ENCODE data around the gene EIF4B. TPM values are rescaled to one million over a fixed set of nuclear protein-coding genes. Genes with fewer than 3 reads are reported as not detected.

EIF4B gene
- total and polyA plus RNA-seq, 2 of the 13 experiments (the other 11 are each of a cell fraction or from before 2014, with no cell fraction given): 416 to 548 TPM

DNA sequence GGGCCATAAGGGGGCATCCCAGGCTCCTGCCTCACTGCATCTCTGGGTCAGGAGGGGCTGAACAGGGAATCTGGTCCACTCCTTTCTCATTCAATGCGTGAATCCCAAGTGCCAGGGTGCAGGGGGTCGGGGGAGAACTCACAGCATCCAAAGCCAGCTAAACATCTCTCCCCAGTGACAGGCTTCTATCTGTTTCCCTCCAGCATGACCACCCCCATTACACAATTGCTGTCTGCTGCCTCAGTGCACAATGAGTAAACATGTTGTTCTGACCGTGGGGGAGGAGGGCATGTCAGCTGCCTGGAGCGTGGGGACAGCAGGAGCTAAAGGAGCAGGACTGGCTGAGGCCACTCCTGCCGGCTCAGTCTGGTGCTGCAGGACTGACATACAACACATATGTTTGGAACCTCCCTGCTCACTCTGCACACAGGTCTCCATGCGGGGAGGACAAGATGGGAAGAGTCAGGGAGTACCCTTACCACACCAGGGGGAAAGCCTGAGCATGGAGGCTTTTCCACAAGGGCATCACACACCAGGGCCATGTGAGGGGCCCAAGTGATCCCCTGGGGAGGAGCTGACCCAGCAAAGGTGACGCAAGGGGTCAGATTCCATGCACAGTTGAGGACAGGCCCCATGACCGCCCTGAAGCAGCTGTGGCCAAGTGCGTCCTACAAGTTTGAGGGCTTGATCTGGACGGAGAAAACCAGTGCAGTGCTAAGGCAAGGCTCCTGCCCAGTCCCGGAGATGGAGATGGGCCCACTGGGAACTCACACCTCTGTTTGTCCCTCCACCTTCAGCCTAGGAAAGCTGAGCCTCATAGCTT is 45.0 kb downstream of the EIF4B start (continued):
- TF ChIP-seq PCBP1 (IDR thresholded peaks at IDR 0.05; ENCODE audit: borderline replicate concordance, low read depth, low read length) (no peak), MIXL1 (CRISPR knock-in tag; IDR thresholded peaks at IDR 0.05) (no peak), RARG (CRISPR knock-in tag; IDR thresholded peaks at IDR 0.05; ENCODE audit: low read depth) (no peak), KDM5B (CRISPR knock-in tag; IDR thresholded peaks at IDR 0.05; ENCODE audit: borderline replicate concordance) (peak; percentile 43; the same call in 1 of the 2 replicates), SOX6 (IDR thresholded peaks at IDR 0.05) (no peak), SOX6 (CRISPR knock-in tag; IDR thresholded peaks at IDR 0.05) (peak; percentile 66), ELF3 (CRISPR knock-in tag; IDR thresholded peaks at IDR 0.05) (peak; percentile 54; the same call in 1 of the 2 replicates), ZBTB8A (CRISPR knock-in tag; IDR thresholded peaks at IDR 0.05; ENCODE audit: borderline replicate concordance, low read depth) (no peak), RFX5 (IDR thresholded peaks at IDR 0.05; ENCODE audit: low read depth, low read length) (no peak), RFX1 (IDR thresholded peaks at IDR 0.05) (no peak), ELF1 (CRISPR knock-in tag; IDR thresholded peaks at IDR 0.05) (no peak), ETV5 (CRISPR knock-in tag; IDR thresholded peaks at IDR 0.05; ENCODE audit: borderline replicate concordance) (peak; percentile 50; the same call in 1 of the 2 replicates), PHF5A (CRISPR knock-in tag; IDR thresholded peaks at IDR 0.05; ENCODE audit: low read depth, unreplicated experiment) (no peak), ZNF572 (CRISPR knock-in tag; IDR thresholded peaks at IDR 0.05) (peak; percentile 71; the same call in 1 of the 2 replicates)
- TF ChIP-seq, protein P1, sequence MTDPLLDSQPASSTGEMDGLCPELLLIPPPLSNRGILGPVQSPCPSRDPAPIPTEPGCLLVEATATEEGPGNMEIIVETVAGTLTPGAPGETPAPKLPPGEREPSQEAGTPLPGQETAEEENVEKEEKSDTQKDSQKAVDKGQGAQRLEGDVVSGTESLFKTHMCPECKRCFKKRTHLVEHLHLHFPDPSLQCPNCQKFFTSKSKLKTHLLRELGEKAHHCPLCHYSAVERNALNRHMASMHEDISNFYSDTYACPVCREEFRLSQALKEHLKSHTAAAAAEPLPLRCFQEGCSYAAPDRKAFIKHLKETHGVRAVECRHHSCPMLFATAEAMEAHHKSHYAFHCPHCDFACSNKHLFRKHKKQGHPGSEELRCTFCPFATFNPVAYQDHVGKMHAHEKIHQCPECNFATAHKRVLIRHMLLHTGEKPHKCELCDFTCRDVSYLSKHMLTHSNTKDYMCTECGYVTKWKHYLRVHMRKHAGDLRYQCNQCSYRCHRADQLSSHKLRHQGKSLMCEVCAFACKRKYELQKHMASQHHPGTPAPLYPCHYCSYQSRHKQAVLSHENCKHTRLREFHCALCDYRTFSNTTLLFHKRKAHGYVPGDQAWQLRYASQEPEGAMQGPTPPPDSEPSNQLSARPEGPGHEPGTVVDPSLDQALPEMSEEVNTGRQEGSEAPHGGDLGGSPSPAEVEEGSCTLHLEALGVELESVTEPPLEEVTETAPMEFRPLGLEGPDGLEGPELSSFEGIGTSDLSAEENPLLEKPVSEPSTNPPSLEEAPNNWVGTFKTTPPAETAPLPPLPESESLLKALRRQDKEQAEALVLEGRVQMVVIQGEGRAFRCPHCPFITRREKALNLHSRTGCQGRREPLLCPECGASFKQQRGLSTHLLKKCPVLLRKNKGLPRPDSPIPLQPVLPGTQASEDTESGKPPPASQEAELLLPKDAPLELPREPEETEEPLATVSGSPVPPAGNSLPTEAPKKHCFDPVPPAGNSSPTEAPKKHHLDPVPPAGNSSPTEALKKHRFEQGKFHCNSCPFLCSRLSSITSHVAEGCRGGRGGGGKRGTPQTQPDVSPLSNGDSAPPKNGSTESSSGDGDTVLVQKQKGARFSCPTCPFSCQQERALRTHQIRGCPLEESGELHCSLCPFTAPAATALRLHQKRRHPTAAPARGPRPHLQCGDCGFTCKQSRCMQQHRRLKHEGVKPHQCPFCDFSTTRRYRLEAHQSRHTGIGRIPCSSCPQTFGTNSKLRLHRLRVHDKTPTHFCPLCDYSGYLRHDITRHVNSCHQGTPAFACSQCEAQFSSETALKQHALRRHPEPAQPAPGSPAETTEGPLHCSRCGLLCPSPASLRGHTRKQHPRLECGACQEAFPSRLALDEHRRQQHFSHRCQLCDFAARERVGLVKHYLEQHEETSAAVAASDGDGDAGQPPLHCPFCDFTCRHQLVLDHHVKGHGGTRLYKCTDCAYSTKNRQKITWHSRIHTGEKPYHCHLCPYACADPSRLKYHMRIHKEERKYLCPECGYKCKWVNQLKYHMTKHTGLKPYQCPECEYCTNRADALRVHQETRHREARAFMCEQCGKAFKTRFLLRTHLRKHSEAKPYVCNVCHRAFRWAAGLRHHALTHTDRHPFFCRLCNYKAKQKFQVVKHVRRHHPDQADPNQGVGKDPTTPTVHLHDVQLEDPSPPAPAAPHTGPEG (CRISPR knock-in tag; IDR thresholded peaks at IDR 0.05): no peak
- TF ChIP-seq, protein P2, sequence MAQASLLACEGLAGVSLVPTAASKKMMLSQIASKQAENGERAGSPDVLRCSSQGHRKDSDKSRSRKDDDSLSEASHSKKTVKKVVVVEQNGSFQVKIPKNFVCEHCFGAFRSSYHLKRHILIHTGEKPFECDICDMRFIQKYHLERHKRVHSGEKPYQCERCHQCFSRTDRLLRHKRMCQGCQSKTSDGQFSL (CRISPR knock-in tag; IDR thresholded peaks at IDR 0.05): 0 out of 2 replicates have a peak, but pooled peaks have one; percentile 47
- TF ChIP-seq, protein P3, sequence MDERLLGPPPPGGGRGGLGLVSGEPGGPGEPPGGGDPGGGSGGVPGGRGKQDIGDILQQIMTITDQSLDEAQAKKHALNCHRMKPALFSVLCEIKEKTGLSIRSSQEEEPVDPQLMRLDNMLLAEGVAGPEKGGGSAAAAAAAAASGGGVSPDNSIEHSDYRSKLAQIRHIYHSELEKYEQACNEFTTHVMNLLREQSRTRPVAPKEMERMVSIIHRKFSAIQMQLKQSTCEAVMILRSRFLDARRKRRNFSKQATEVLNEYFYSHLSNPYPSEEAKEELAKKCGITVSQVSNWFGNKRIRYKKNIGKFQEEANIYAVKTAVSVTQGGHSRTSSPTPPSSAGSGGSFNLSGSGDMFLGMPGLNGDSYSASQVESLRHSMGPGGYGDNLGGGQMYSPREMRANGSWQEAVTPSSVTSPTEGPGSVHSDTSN (CRISPR knock-in tag; IDR thresholded peaks at IDR 0.05): no peak
- TF ChIP-seq, protein P4, sequence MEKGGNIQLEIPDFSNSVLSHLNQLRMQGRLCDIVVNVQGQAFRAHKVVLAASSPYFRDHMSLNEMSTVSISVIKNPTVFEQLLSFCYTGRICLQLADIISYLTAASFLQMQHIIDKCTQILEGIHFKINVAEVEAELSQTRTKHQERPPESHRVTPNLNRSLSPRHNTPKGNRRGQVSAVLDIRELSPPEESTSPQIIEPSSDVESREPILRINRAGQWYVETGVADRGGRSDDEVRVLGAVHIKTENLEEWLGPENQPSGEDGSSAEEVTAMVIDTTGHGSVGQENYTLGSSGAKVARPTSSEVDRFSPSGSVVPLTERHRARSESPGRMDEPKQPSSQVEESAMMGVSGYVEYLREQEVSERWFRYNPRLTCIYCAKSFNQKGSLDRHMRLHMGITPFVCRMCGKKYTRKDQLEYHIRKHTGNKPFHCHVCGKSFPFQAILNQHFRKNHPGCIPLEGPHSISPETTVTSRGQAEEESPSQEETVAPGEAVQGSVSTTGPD (CRISPR knock-in tag; IDR thresholded peaks at IDR 0.05): no peak
- TF ChIP-seq, protein P5, sequence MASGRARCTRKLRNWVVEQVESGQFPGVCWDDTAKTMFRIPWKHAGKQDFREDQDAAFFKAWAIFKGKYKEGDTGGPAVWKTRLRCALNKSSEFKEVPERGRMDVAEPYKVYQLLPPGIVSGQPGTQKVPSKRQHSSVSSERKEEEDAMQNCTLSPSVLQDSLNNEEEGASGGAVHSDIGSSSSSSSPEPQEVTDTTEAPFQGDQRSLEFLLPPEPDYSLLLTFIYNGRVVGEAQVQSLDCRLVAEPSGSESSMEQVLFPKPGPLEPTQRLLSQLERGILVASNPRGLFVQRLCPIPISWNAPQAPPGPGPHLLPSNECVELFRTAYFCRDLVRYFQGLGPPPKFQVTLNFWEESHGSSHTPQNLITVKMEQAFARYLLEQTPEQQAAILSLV (CRISPR knock-in tag; IDR thresholded peaks at IDR 0.05; ENCODE audit: borderline replicate concordance): no peak
- TF ChIP-seq, protein P6, sequence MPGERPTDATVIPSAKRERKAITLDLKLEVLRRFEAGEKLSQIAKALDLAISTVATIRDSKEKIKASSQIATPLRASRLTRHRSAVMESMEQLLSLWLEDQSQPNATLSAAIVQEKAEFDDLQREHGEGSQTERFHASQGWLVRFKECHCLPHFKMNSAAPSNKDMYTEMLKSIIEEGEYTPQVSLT (CRISPR knock-in tag; IDR thresholded peaks at IDR 0.05; ENCODE audit: borderline replicate concordance, low read depth): no peak
